Measurements from ENCODE around the gene COG5. TPM values are rescaled to one million over a fixed set of nuclear protein-coding genes. Genes with fewer than 3 reads are reported as not detected.

COG5 gene
- total and polyA plus RNA-seq, 9 of the 15 experiments (the other 6 are each of a cell fraction or from before 2014, with no cell fraction given): 15.3 to 75.1 (median 56.4) TPM

GRCh38 chr7:107390916-107391315 is 172.8 kb downstream of the COG5 start:
- 59% methylated on average over 8 of the region's 8 CpGs for WGBS (ENCODE audit: insufficient coverage, low coverage, missing lambda C conversion rate)
- no peaks in the 10 kb centered on the region for H3K27me3 ChIP-seq (ENCODE audit: control insufficient read depth in 2 of 2, insufficient read depth in 2 of 2, low read length in 2 of 2)
- intact Hi-C loops (cut with micrococcal nuclease) (no loop called here), in situ Hi-C loops (cut with MboI) (no loop called here)
- ChIA-PET POLR2A (no interaction called here), CTCF (ENCODE audit: low intra/inter-chr PET ratio) (no interaction called here)
- no TSS peak for BruUV-seq (replicated peaks)
- H3K79me2 ChIP-seq (ENCODE audit: control insufficient read depth, insufficient read depth, low read length): no peaks in the 10 kb centered on the region
- no peak overlapping the region for H3K9ac ChIP-seq (ENCODE audit: insufficient read depth in 1 of 2, low read depth in 2 of 2, low read length in 2 of 2)
- H3K4me2 ChIP-seq (ENCODE audit: insufficient read depth, low read length): no peak overlapping the region
- H2AFZ ChIP-seq (ENCODE audit: low read depth, low read length): no peak overlapping the region
- H4K20me1 ChIP-seq (replicated peaks; ENCODE audit: control insufficient read depth, insufficient read depth, low read length): no peaks in the 10 kb centered on the region
- ATAC-seq (no peak), DNase-seq (ENCODE audit: extremely low read depth in 1 of 4, low spot score in 3 of 4) (no peak), FAIRE-seq (no peak)
- H3K9me3 ChIP-seq (replicated peaks; ENCODE audit: control insufficient read depth, insufficient read depth, low read depth, low read length): no peaks in the 10 kb centered on the region
- H3K9me1 ChIP-seq (ENCODE audit: control insufficient read depth, insufficient read depth, low read length): no peaks in the 10 kb centered on the region
- TF ChIP-seq ZFP91 (CRISPR knock-in tag; IDR thresholded peaks at IDR 0.05) (no peak), POLR2G (IDR thresholded peaks at IDR 0.05; ENCODE audit: low read depth, low read length) (no peak), ZNF696 (CRISPR knock-in tag; conservative IDR thresholded peaks at IDR 0.05) (no peak), PBX2 (CRISPR knock-in tag; IDR thresholded peaks at IDR 0.05; ENCODE audit: low read depth) (no peak), PBX2 (tag; conservative IDR thresholded peaks at IDR 0.05; ENCODE audit: low read depth) (no peak), ZFPM2 (CRISPR knock-in tag; IDR thresholded peaks at IDR 0.05) (no peak), FOXA1 (IDR thresholded peaks at IDR 0.05; ENCODE audit: borderline replicate concordance) (no peak), HEY1 (CRISPR knock-in tag; IDR thresholded peaks at IDR 0.05; ENCODE audit: borderline replicate concordance) (no peak), ZNF239 (CRISPR knock-in tag; IDR thresholded peaks at IDR 0.05) (no peak), SMARCC2 (IDR thresholded peaks at IDR 0.05; ENCODE audit: low read depth) (no peak)
- H3K4me3 ChIP-seq: no peak overlapping the region
- peaks cover 5 to 17% of the 10 kb centered on the region in 2 experiments for H3K4me1 ChIP-seq (replicated peaks in 1 of 2; ENCODE audit: control insufficient read depth in 2 of 2, insufficient read depth in 2 of 2, low read length in 2 of 2)
- H3K36me3 ChIP-seq (ENCODE audit: control insufficient read depth, insufficient read depth, low read length): no peaks in the 10 kb centered on the region
- no peak overlapping the region for H3K27ac ChIP-seq (ENCODE audit: extremely low read depth, low read depth, low read length)
